ENCODE measurements around the gene NEK7. TPM values are rescaled to one million over a fixed set of nuclear protein-coding genes. Genes with fewer than 3 reads are reported as not detected.
"Not testable (repeated sequence)": the region's sequence is repeated elsewhere in the genome, so short reads cannot be mapped to it uniquely, and the experiment has no call there.

The NEK7 gene
- total and polyA plus RNA-seq, 2 donors: 48.0 to 196 TPM

DNA sequence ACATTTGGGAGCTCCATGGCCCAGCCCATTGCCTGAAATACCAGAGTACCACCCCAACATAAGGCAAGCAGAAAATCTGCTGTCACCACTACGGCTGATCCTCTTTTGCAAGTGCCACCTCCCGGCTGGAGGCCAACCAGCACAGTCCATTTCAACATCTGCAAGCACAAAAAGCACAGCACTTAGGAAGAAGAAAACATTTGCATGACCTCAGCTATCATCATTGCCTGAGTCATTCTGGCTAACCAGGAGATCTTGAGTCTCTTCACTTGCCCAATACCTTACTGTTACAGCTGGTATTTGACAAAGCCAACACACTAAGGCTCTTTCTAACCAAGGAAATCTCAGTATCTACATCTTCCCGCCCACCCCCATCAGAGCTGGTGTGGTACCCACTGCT lies 55.9 kb downstream of the NEK7 start:
- no peak overlapping the region for H3K27ac ChIP-seq (ENCODE audit: low read depth)
- no peaks in the 10 kb centered on the region for H3K36me3 ChIP-seq (ENCODE audit: insufficient read depth)
- H3K4me1 ChIP-seq (ENCODE audit: insufficient read depth): no peaks in the 10 kb centered on the region
- no peak for DNase-seq (ENCODE audit: extremely low spot score)
- H3K4me3 ChIP-seq (ENCODE audit: low read depth, low read length): no peak overlapping the region
- 95% methylated on average over 3 of the region's 3 CpGs for WGBS

DNA sequence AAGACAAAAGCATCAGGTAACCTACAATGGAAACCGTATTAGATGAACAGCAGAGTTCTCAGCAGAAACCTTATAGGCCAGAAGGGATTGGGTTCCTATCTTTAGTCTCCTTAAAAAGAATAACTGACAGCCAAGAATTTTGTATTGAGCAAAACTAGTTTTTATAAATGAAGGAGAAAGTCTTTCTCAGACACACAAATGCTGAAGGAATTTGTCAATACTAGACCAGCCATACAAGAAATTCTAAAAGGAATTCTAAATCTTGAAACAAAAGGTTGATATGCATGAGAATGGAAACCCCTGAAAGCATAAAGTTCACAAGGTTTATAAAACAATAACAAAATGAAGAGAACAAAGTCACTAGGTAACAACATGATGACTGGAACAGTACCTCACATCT lies 58.1 kb downstream of the NEK7 start:
- no peaks in the 10 kb centered on the region for H3K4me1 ChIP-seq (ENCODE audit: insufficient read depth)
- no peaks in the 10 kb centered on the region for H3K36me3 ChIP-seq (ENCODE audit: insufficient read depth)
- no peak overlapping the region for H3K4me3 ChIP-seq (ENCODE audit: low read depth, low read length)
- DNase-seq (ENCODE audit: extremely low spot score): no peak
- no peak overlapping the region for H3K27ac ChIP-seq (ENCODE audit: low read depth)
- 96% methylated on average over 1 of the region's 1 CpG for WGBS

DNA sequence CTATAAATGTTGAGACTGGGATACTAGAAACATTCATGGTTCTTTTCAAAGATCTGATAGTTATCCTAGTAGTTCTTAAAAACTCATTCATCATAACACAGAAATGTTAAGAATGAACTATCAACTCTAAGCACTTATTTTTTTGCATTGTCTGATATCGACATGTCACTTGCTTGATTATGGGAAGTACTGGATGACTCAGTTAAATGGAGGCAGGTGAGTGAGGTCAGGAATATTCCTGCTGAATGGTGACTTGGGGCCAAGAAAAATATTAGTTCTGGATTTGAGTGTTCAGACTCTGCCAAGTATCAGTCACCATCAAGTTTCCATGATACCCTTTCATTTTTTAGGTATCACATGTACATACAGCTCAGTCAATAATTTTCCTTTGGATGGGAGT lies 63.6 kb downstream of the NEK7 start:
- Histone ChIP-seq H3K27ac (ENCODE audit: low read depth) (no peak overlapping the region), H3K36me3 (ENCODE audit: insufficient read depth) (no peaks in the 10 kb centered on the region), H3K4me3 (ENCODE audit: low read depth, low read length) (no peak overlapping the region), H3K4me1 (ENCODE audit: insufficient read depth) (no peaks in the 10 kb centered on the region)
- DNase-seq (ENCODE audit: extremely low spot score): no peak
- 64% methylated on average over 1 of the region's 1 CpG for WGBS

DNA sequence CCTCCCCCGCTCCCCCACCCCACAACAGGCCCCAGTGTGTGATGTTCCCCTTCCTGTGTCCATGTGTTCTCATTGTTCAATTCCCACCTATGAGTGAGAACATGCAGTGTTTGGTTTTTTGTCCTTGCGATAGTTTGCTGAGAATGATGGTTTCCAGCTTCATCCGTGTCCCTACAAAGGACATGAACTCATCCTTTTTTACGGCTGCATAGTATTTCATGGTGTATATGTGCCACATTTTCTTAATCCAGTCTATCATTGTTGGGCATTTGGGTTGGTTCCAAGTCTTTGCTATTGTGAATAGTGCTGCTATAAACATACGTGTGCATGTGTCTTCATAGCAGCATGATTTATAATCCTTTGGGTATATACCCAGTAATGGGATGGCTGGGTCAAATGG lies 70.2 kb downstream of the NEK7 start:
- not testable (repeated sequence) for H3K4me3 ChIP-seq (ENCODE audit: low read depth, low read length); H3K4me1 ChIP-seq (ENCODE audit: insufficient read depth); H3K27ac ChIP-seq (ENCODE audit: low read depth); H3K36me3 ChIP-seq (ENCODE audit: insufficient read depth); DNase-seq (ENCODE audit: extremely low spot score)
- 93% methylated on average over 4 of the region's 5 CpGs for WGBS

DNA sequence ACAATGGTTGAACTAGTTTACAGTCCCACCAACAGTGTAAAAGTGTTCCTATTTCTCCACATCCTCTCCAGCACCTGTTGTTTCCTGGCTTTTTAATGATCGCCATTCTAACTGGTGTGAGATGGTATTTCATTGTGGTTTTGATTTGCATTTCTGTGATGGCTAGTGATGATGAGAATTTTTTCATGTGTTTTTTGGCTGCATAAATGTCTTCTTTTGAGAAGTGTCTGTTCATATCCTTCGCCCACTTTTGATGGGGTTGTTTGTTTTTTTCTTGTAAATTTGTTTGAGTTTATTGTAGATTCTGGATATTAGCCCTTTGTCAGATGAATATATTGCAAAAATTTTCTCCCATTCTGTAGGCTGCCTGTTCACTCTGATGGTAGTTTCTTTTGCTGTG lies 70.7 kb downstream of the NEK7 start:
- H3K27ac ChIP-seq (ENCODE audit: low read depth); H3K4me1 ChIP-seq (ENCODE audit: insufficient read depth); H3K4me3 ChIP-seq (ENCODE audit: low read depth, low read length); DNase-seq (ENCODE audit: extremely low spot score); H3K36me3 ChIP-seq (ENCODE audit: insufficient read depth): not testable (repeated sequence)
- 95% methylated on average over 2 of the region's 2 CpGs for WGBS

DNA sequence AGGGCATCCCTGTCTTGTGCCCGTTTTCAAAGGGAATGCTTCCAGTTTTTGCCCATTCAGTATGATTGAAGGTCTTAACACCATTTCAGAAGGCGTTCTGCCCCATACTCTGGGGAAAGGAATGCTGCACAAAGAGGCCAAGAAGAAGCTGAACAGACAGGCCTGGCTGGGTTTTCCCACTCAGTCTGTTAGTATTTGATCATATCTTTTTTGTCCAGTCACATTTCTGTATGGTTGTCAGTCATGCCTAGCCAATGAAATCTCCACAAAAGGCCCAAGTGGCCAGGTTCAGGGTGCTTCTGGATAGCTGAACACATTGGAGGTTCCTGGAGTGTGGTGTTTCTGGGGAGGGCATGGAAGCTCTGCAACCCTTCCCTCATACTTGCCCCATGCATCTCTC lies 72.1 kb downstream of the NEK7 start:
- Histone ChIP-seq H3K27ac (ENCODE audit: low read depth) (no peak overlapping the region), H3K4me3 (ENCODE audit: low read depth, low read length) (no peak overlapping the region), H3K36me3 (ENCODE audit: insufficient read depth) (no peaks in the 10 kb centered on the region), H3K4me1 (ENCODE audit: insufficient read depth) (no peaks in the 10 kb centered on the region)
- 87% methylated on average over 2 of the region's 2 CpGs for WGBS
- no peak for DNase-seq (ENCODE audit: extremely low spot score)

DNA sequence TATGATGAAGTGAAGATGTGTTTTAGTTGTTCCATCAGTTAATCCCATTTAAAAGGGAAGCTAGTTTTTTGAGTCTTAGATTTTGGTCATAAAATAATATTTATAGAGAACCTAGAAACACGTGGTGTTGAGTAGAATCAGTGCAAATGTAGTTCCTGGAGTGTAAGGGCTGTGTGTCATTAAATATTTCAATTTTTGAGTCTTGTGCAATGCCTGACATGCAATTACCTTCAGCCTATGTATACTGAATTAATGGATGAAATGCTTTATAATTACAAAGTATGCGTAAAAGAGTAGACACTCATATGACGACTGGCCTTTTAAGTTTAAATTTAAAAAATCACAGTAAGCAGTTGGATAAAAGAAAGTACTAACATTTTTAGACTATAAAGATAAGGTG lies 75.0 kb downstream of the NEK7 start:
- DNase-seq (ENCODE audit: extremely low spot score): no peak
- 63% methylated on average over 3 of the region's 3 CpGs for WGBS
- Histone ChIP-seq H3K4me1 (ENCODE audit: insufficient read depth) (no peaks in the 10 kb centered on the region), H3K4me3 (ENCODE audit: low read depth, low read length) (no peak overlapping the region), H3K27ac (ENCODE audit: low read depth) (no peak overlapping the region), H3K36me3 (ENCODE audit: insufficient read depth) (no peaks in the 10 kb centered on the region)

DNA sequence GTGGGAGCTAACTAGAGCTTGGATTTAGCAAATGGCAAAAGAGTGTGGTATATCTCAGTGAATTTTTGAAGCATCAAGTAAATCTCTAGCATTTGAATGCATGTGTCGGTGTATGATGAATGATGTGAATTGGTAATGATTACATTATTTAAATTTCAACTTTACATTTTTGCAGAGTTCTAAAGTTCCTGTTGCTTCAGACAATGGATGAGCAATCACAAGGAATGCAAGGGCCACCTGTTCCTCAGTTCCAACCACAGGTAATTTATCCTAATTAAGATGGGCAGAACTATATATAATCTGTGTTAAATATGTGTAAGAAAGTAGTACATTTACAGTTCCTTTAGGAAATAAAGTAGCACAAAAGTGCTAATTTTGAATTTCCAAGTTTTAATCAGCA lies 75.6 kb downstream of the NEK7 start:
- Histone ChIP-seq H3K4me3 (ENCODE audit: low read depth, low read length) (no peak overlapping the region), H3K4me1 (ENCODE audit: insufficient read depth) (no peaks in the 10 kb centered on the region), H3K27ac (ENCODE audit: low read depth) (no peak overlapping the region), H3K36me3 (ENCODE audit: insufficient read depth) (no peaks in the 10 kb centered on the region)
- WGBS: 96% methylated on average over 1 of the region's 1 CpG
- no peak for DNase-seq (ENCODE audit: extremely low spot score)

GRCh38 chr1:198232940-198233675 lies 76.3 kb downstream of the NEK7 start:
- no peak for DNase-seq (ENCODE audit: extremely low spot score)
- no peak overlapping the region for H3K4me3 ChIP-seq (ENCODE audit: low read depth, low read length)
- WGBS: 81% methylated on average over 3 of the region's 3 CpGs
- H3K4me1 ChIP-seq (ENCODE audit: insufficient read depth): no peaks in the 10 kb centered on the region
- no peak overlapping the region for H3K27ac ChIP-seq (ENCODE audit: low read depth)
- no peaks in the 10 kb centered on the region for H3K36me3 ChIP-seq (ENCODE audit: insufficient read depth)

DNA sequence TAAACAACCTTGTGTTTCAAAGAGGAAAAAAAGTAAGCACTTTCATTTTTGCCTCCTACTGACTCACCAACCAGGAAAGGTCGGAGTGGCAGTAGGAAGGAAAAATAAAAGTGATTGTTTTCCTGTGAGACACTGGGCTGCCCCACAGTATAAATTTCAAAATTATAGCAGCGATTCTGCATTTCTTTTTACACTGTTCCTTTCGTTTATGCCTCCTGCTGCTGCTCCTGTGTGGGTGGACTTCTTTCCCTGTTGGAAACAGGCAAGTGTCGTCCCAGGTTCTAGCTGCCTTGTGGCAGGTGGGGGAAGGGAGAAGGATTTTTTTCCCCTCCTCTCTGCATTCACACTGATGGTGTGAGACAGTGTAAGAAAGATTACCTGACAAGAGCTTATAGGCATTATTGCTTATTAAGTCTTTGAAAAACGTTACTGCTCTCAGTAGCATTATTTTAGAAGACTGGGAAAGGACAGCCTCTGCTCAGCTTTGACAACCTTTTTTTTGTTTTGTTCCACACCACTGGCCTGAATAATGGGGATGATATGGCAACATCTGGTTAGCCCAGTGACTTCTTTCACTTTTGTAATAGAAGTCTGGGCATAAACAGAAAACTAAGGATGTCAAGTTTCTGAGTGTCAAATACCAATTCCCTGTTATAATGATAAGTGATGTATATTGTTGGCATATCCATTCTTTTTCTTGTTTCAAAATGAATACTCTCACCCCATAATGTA lies 77.9 kb downstream of the NEK7 start:
- 47% methylated on average over 5 of the region's 5 CpGs for WGBS
- no peaks in the 10 kb centered on the region for H3K4me1 ChIP-seq (ENCODE audit: insufficient read depth)
- DNase-seq (ENCODE audit: extremely low spot score): no peak
- no peaks in the 10 kb centered on the region for H3K36me3 ChIP-seq (ENCODE audit: insufficient read depth)
- H3K4me3 ChIP-seq (ENCODE audit: low read depth, low read length): no peak overlapping the region
- no peak overlapping the region for H3K27ac ChIP-seq (ENCODE audit: low read depth)

GRCh38 chr1:198238121-198238520 lies 81.3 kb downstream of the NEK7 start:
- 90% methylated on average over 2 of the region's 2 CpGs for WGBS
- no peaks in the 10 kb centered on the region for H3K36me3 ChIP-seq (ENCODE audit: insufficient read depth)
- no peak overlapping the region for H3K27ac ChIP-seq (ENCODE audit: low read depth)
- H3K4me1 ChIP-seq (ENCODE audit: insufficient read depth): no peaks in the 10 kb centered on the region
- no peak overlapping the region for H3K4me3 ChIP-seq (ENCODE audit: low read depth, low read length)
- no peak for DNase-seq (ENCODE audit: extremely low spot score)

- no peak for DNase-seq (ENCODE audit: extremely low spot score)
- no peak overlapping the region for H3K27ac ChIP-seq (ENCODE audit: low read depth)
- H3K4me3 ChIP-seq (ENCODE audit: low read depth, low read length): no peak overlapping the region
- WGBS: 71% methylated on average over 2 of the region's 2 CpGs
- peaks cover 1% of the 10 kb centered on the region for H3K36me3 ChIP-seq (ENCODE audit: insufficient read depth)
- no peaks in the 10 kb centered on the region for H3K4me1 ChIP-seq (ENCODE audit: insufficient read depth)
These were observed 84.8 kb downstream of the NEK7 start for GRCh38 chr1:198241553-198241952.

- H3K4me3 ChIP-seq (ENCODE audit: low read depth, low read length): no peak overlapping the region
- H3K4me1 ChIP-seq (ENCODE audit: insufficient read depth): no peaks in the 10 kb centered on the region
- peaks cover 1% of the 10 kb centered on the region for H3K36me3 ChIP-seq (ENCODE audit: insufficient read depth)
- DNase-seq (ENCODE audit: extremely low spot score): no peak
- no peak overlapping the region for H3K27ac ChIP-seq (ENCODE audit: low read depth)
These were observed 88.0 kb downstream of the NEK7 start for GRCh38 chr1:198244772-198245171.

GRCh38 chr1:198245379-198245778 lies 88.6 kb downstream of the NEK7 start:
- Histone ChIP-seq H3K4me3 (ENCODE audit: low read depth, low read length) (no peak overlapping the region), H3K27ac (ENCODE audit: low read depth) (no peak overlapping the region), H3K4me1 (ENCODE audit: insufficient read depth) (no peaks in the 10 kb centered on the region), H3K36me3 (ENCODE audit: insufficient read depth) (peaks cover 1% of the 10 kb centered on the region)
- 97% methylated on average over 2 of the region's 2 CpGs for WGBS
- DNase-seq (ENCODE audit: extremely low spot score): no peak
